ENCODE results near the gene MFSD11. TPM values are rescaled to one million over a fixed set of nuclear protein-coding genes. Genes with fewer than 3 reads are reported as not detected.
"Not testable (repeated sequence)": the region's sequence is repeated elsewhere in the genome, so short reads cannot be mapped to it uniquely, and the experiment has no call there.

The MFSD11 gene
- total RNA-seq, 1 experiment from 2014 or later, result 23.9 TPM

GRCh38 chr17:76810956-76811355, 73.0 kb downstream of the MFSD11 start:
- no TSS peak for BruUV-seq (replicated peaks)

GRCh38 chr17:76811834-76812233, 73.9 kb downstream of the MFSD11 start:
- TF ChIP-seq CTCF (IDR thresholded peaks at IDR 0.05; ENCODE audit: unreplicated experiment), result no peak
- Mint-ChIP-seq H3K4me3 (ENCODE audit: low read depth, unreplicated experiment) (no peak overlapping the region), H3K9me3 (ENCODE audit: low read depth, unreplicated experiment) (no peaks in the 10 kb centered on the region), H3K27ac (ENCODE audit: unreplicated experiment) (no peak overlapping the region), H3K4me1 (ENCODE audit: low read depth, unreplicated experiment) (no peaks in the 10 kb centered on the region), H3K36me3 (ENCODE audit: insufficient read depth, unreplicated experiment) (no peaks in the 10 kb centered on the region), H3K27me3 (ENCODE audit: unreplicated experiment) (peaks cover 50% of the 10 kb centered on the region)
- CTCF ChIA-PET, result interaction anchor here (0.6 to 0.7 kb wide), 2 partner anchors 86 to 207 kb away, joined by 3 read pairs; no protein-coding TSS in a partner anchor
- no peak for DNase-seq
- BruUV-seq (replicated peaks), result no TSS peak
- intact Hi-C loops (cut with micrococcal nuclease; ENCODE audit: unreplicated experiment), result no loop called here

More at GRCh38 chr17:76810956-76811355, 73.0 kb downstream of the MFSD11 start:
- DNase-seq, result no peak
- CTCF ChIA-PET, result interaction anchor here (0.6 to 0.8 kb wide), 4 partner anchors 93 to 1800 kb away, joined by 3 to 9 read pairs (median 5); no protein-coding TSS in a partner anchor
- intact Hi-C loops (cut with micrococcal nuclease; ENCODE audit: unreplicated experiment), result no loop called here
- Mint-ChIP-seq H3K4me1 (ENCODE audit: low read depth, unreplicated experiment) (no peaks in the 10 kb centered on the region), H3K27me3 (ENCODE audit: unreplicated experiment) (peaks cover 43% of the 10 kb centered on the region), H3K9me3 (ENCODE audit: low read depth, unreplicated experiment) (peaks cover 3% of the 10 kb centered on the region), H3K36me3 (ENCODE audit: insufficient read depth, unreplicated experiment) (no peaks in the 10 kb centered on the region), H3K27ac (ENCODE audit: unreplicated experiment) (no peak overlapping the region), H3K4me3 (ENCODE audit: low read depth, unreplicated experiment) (no peak overlapping the region)
- TF ChIP-seq CTCF (IDR thresholded peaks at IDR 0.05; ENCODE audit: unreplicated experiment), result no peak

GRCh38 chr17:76812263-76812662, 74.3 kb downstream of the MFSD11 start:
- no TSS peak for BruUV-seq (replicated peaks)
- intact Hi-C loops (cut with micrococcal nuclease; ENCODE audit: unreplicated experiment), result no loop called here

GRCh38 chr17:76812968-76813367, 75.0 kb downstream of the MFSD11 start:
- TF ChIP-seq CTCF (IDR thresholded peaks at IDR 0.05; ENCODE audit: unreplicated experiment), result no peak
- BruUV-seq (replicated peaks), result no TSS peak
- H3K4me1 Mint-ChIP-seq (ENCODE audit: low read depth, unreplicated experiment), result no peaks in the 10 kb centered on the region
- intact Hi-C loops (cut with micrococcal nuclease; ENCODE audit: unreplicated experiment), result no loop called here
- H3K9me3 Mint-ChIP-seq (ENCODE audit: low read depth, unreplicated experiment), result no peaks in the 10 kb centered on the region
- H3K36me3 Mint-ChIP-seq (ENCODE audit: insufficient read depth, unreplicated experiment), result no peaks in the 10 kb centered on the region
- CTCF ChIA-PET, result no interaction called here
- H3K27me3 Mint-ChIP-seq (ENCODE audit: unreplicated experiment), result peaks cover 52% of the 10 kb centered on the region
- no peak overlapping the region for H3K4me3 Mint-ChIP-seq (ENCODE audit: low read depth, unreplicated experiment)
- DNase-seq, result no peak
- no peak overlapping the region for H3K27ac Mint-ChIP-seq (ENCODE audit: unreplicated experiment)

More at GRCh38 chr17:76812263-76812662, 74.3 kb downstream of the MFSD11 start:
- H3K9me3 Mint-ChIP-seq (ENCODE audit: low read depth, unreplicated experiment), result no peaks in the 10 kb centered on the region
- H3K36me3 Mint-ChIP-seq (ENCODE audit: insufficient read depth, unreplicated experiment), result no peaks in the 10 kb centered on the region
- CTCF ChIA-PET, result no interaction called here
- peaks cover 50% of the 10 kb centered on the region for H3K27me3 Mint-ChIP-seq (ENCODE audit: unreplicated experiment)
- DNase-seq, result no peak
- no peak for TF ChIP-seq CTCF (IDR thresholded peaks at IDR 0.05; ENCODE audit: unreplicated experiment)
- no peak overlapping the region for H3K27ac Mint-ChIP-seq (ENCODE audit: unreplicated experiment)
- H3K4me3 Mint-ChIP-seq (ENCODE audit: low read depth, unreplicated experiment), result no peak overlapping the region
- no peaks in the 10 kb centered on the region for H3K4me1 Mint-ChIP-seq (ENCODE audit: low read depth, unreplicated experiment)

- H3K9me3 Mint-ChIP-seq (ENCODE audit: low read depth, unreplicated experiment); BruUV-seq (replicated peaks); H3K27ac Mint-ChIP-seq (ENCODE audit: unreplicated experiment); H3K36me3 Mint-ChIP-seq (ENCODE audit: insufficient read depth, unreplicated experiment); H3K4me1 Mint-ChIP-seq (ENCODE audit: low read depth, unreplicated experiment); DNase-seq; H3K4me3 Mint-ChIP-seq (ENCODE audit: low read depth, unreplicated experiment): not testable (repeated sequence)
- CTCF ChIA-PET, result interaction anchor here (0.9 kb wide), 1 partner anchor 52 kb away, joined by 5 read pairs; the partner anchor contains the start of gene MGAT5B
- intact Hi-C loops (cut with micrococcal nuclease; ENCODE audit: unreplicated experiment), result loop anchor here (2.0 kb wide), 1 partner anchor 251 kb away; no protein-coding TSS in a partner anchor
- H3K27me3 Mint-ChIP-seq (ENCODE audit: unreplicated experiment), result peaks cover 82% of the 10 kb centered on the region
Observed at GRCh38 chr17:76815907-76816589, 78.1 kb downstream of the MFSD11 start.

All from Calu3 (cell line).